ENCODE measurements around the gene UTP3. TPM values are rescaled to one million over a fixed set of nuclear protein-coding genes. Genes with fewer than 3 reads are reported as not detected.
A peak's percentile ranks its signal among the peaks of the same experiment; 100 is the strongest.

UTP3 gene
- total and polyA plus RNA-seq, 9 of the 15 experiments (the other 6 are each of a cell fraction or from before 2014, with no cell fraction given) = 11.9 to 69.3 (median 34.0) TPM

- DNase-seq (ENCODE audit: extremely low read depth in 1 of 4, low spot score in 3 of 4) (peak in 1 of 4 experiments; percentile 30), FAIRE-seq (no peak), ATAC-seq (peak; percentile 63)
- no peak within 1 kb of the TSS for H3K4me3 ChIP-seq
- H3K9ac ChIP-seq (ENCODE audit: insufficient read depth in 1 of 2, low read depth in 2 of 2, low read length in 2 of 2) = peak within 1 kb of the TSS in 1 of 2 experiments; percentile 3; a peak in 1 of 4 replicates
- no peaks in the 10 kb centered on the region for H3K9me3 ChIP-seq (replicated peaks; ENCODE audit: control insufficient read depth, insufficient read depth, low read depth, low read length)
- H3K27ac ChIP-seq (ENCODE audit: extremely low read depth, low read depth, low read length) = peak within 1 kb of the TSS; percentile 12; the same call in 2 of the 3 replicates
- peaks cover 0 to 17% of the 10 kb centered on the region in 2 experiments; a peak in 3 of 5 replicates for H3K4me1 ChIP-seq (replicated peaks in 1 of 2; ENCODE audit: control insufficient read depth in 2 of 2, insufficient read depth in 2 of 2, low read length in 2 of 2)
- no peaks in the 10 kb centered on the region for H3K9me1 ChIP-seq (ENCODE audit: control insufficient read depth, insufficient read depth, low read length)
- WGBS (ENCODE audit: insufficient coverage, low coverage, missing lambda C conversion rate) = 22% methylated on average over 3 of the region's 3 CpGs
- H3K79me2 ChIP-seq (ENCODE audit: control insufficient read depth, insufficient read depth, low read length) = no peaks in the 10 kb centered on the region
- H3K4me2 ChIP-seq (ENCODE audit: insufficient read depth, low read length) = peak within 1 kb of the TSS; percentile 61
- no peaks in the 10 kb centered on the region for H4K20me1 ChIP-seq (replicated peaks; ENCODE audit: control insufficient read depth, insufficient read depth, low read length)
- intact Hi-C loops (cut with micrococcal nuclease) = no loop called here
- ChIA-PET CTCF (ENCODE audit: low intra/inter-chr PET ratio) (no interaction called here), POLR2A (interaction anchor here (0.8 to 1.3 kb wide), 4 partner anchors 10 to 28 kb away, joined by 3 to 7 read pairs (median 4); no protein-coding TSS in a partner anchor)
- no TSS peak for BruUV-seq (replicated peaks)
- peak within 1 kb of the TSS; percentile 3; the same call in 1 of the 2 replicates for H2AFZ ChIP-seq (ENCODE audit: low read depth, low read length)
- no peaks in the 10 kb centered on the region for H3K27me3 ChIP-seq (ENCODE audit: control insufficient read depth in 2 of 2, insufficient read depth in 2 of 2, low read length in 2 of 2)
- H3K36me3 ChIP-seq (ENCODE audit: control insufficient read depth, insufficient read depth, low read length) = no peaks in the 10 kb centered on the region
- in situ Hi-C loops (cut with MboI) = no loop called here
- TF ChIP-seq CREM (IDR thresholded peaks at IDR 0.05; ENCODE audit: low read depth) (no peak), GTF2E2 (tag; IDR thresholded peaks at IDR 0.05) (no peak), NFE2 (IDR thresholded peaks at IDR 0.05; ENCODE audit: low read depth) (no peak), CBX3 (IDR thresholded peaks at IDR 0.05; ENCODE audit: borderline replicate concordance in 1 of 2, low read length in 2 of 2) (no peak), HMGXB4 (CRISPR knock-in tag; IDR thresholded peaks at IDR 0.05) (no peak), SETDB1 (IDR thresholded peaks at IDR 0.05; ENCODE audit: low read length) (no peak), CBFA2T3 (IDR thresholded peaks at IDR 0.05) (no peak), NR2C2 (CRISPR knock-in tag; IDR thresholded peaks at IDR 0.05) (no peak), NR2C2 (tag; IDR thresholded peaks at IDR 0.05) (no peak; the same call in 1 of the 2 replicates), ZBTB17 (CRISPR knock-in tag; IDR thresholded peaks at IDR 0.05) (peak; percentile 91), GATAD2A (IDR thresholded peaks at IDR 0.05) (no peak), ARHGAP35 (IDR thresholded peaks at IDR 0.05; ENCODE audit: partially characterized antibody) (no peak), ETS2 (tag; IDR thresholded peaks at IDR 0.05; ENCODE audit: borderline replicate concordance, poor library complexity, severe bottlenecking) (no peak), SIN3B (IDR thresholded peaks at IDR 0.05; ENCODE audit: low read depth) (no peak), RAD51 (IDR thresholded peaks at IDR 0.05; ENCODE audit: borderline replicate concordance, low read depth) (0 out of 2 replicates have a peak, but pooled peaks have one; percentile 40), ZNF184 (CRISPR knock-in tag; IDR thresholded peaks at IDR 0.05) (no peak)
- TF ChIP-seq, protein P1, sequence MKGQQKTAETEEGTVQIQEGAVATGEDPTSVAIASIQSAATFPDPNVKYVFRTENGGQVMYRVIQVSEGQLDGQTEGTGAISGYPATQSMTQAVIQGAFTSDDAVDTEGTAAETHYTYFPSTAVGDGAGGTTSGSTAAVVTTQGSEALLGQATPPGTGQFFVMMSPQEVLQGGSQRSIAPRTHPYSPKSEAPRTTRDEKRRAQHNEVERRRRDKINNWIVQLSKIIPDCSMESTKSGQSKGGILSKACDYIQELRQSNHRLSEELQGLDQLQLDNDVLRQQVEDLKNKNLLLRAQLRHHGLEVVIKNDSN (CRISPR knock-in tag; IDR thresholded peaks at IDR 0.05) = peak; percentile 43; the same call in 1 of the 2 replicates
- TF ChIP-seq, protein P2, sequence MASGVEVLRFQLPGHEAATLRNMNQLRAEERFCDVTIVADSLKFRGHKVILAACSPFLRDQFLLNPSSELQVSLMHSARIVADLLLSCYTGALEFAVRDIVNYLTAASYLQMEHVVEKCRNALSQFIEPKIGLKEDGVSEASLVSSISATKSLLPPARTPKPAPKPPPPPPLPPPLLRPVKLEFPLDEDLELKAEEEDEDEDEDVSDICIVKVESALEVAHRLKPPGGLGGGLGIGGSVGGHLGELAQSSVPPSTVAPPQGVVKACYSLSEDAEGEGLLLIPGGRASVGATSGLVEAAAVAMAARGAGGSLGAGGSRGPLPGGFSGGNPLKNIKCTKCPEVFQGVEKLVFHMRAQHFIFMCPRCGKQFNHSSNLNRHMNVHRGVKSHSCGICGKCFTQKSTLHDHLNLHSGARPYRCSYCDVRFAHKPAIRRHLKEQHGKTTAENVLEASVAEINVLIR (CRISPR knock-in tag; IDR thresholded peaks at IDR 0.05) = no peak
- TF ChIP-seq, protein P3, sequence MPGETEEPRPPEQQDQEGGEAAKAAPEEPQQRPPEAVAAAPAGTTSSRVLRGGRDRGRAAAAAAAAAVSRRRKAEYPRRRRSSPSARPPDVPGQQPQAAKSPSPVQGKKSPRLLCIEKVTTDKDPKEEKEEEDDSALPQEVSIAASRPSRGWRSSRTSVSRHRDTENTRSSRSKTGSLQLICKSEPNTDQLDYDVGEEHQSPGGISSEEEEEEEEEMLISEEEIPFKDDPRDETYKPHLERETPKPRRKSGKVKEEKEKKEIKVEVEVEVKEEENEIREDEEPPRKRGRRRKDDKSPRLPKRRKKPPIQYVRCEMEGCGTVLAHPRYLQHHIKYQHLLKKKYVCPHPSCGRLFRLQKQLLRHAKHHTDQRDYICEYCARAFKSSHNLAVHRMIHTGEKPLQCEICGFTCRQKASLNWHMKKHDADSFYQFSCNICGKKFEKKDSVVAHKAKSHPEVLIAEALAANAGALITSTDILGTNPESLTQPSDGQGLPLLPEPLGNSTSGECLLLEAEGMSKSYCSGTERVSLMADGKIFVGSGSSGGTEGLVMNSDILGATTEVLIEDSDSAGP (CRISPR knock-in tag; IDR thresholded peaks at IDR 0.05) = no peak
Observed at GRCh38 chr4:70721747-70722146, 33.4 kb downstream of the UTP3 start, which contains the start of gene RUFY3. RUFY3 (plus strand) TSS chr4:70721964; CDS start chr4:70722574, 610 bp downstream.

Data from K562 (cell line).